ENCODE measurements around the gene MYH1. TPM values are rescaled to one million over a fixed set of nuclear protein-coding genes. Genes with fewer than 3 reads are reported as not detected.

MYH1 gene
- total and polyA plus RNA-seq, 2 experiments from 2014 or later = not detected

GRCh38 chr17:10532026-10532425, 13.7 kb upstream of the MYH1 start (continued):
- TF ChIP-seq ZNF462 (CRISPR knock-in tag; IDR thresholded peaks at IDR 0.05) (no peak), ETS1 (IDR thresholded peaks at IDR 0.05) (no peak), STAT1 (IDR thresholded peaks at IDR 0.05; ENCODE audit: unreplicated experiment) (no peak)

- Mint-ChIP-seq H3K36me3 (ENCODE audit: low read depth) (peaks cover 51% of the 10 kb centered on the region), H3K27me3 (ENCODE audit: insufficient read depth, low read depth, poor library complexity) (peaks cover 2% of the 10 kb centered on the region), H3K4me3 (no peak overlapping the region), H3K9me3 (no peaks in the 10 kb centered on the region), H3K4me1 (no peaks in the 10 kb centered on the region), H3K27ac (no peak overlapping the region)
- H3K27ac ChIP-seq (ENCODE audit: low read depth) = no peak overlapping the region
- ATAC-seq (no peak), DNase-seq (ENCODE audit: low spot score) (no peak)
- TF ChIP-seq REST (IDR thresholded peaks at IDR 0.05; ENCODE audit: unreplicated experiment) = no peak
- no peak for TF ChIP-seq EZH2 (IDR thresholded peaks at IDR 0.05; ENCODE audit: low read depth, unreplicated experiment)
- 0 out of 4 replicates have a peak, but pooled peaks of 1 of the 2 experiments have one; percentile 7 for TF ChIP-seq CTCF (conservative IDR thresholded peaks at IDR 0.05; ENCODE audit: low read depth in 2 of 2)
- no peak overlapping the region for H2AFZ ChIP-seq
- no peaks in the 10 kb centered on the region for H3K79me2 ChIP-seq (replicated peaks; ENCODE audit: insufficient read depth)
- no peaks in the 10 kb centered on the region for H3K9me2 ChIP-seq (ENCODE audit: insufficient read depth)
- H3F3A ChIP-seq (replicated peaks; ENCODE audit: low read depth) = no peaks in the 10 kb centered on the region
- no peak overlapping the region for H3K4me3 ChIP-seq
- H4K20me1 ChIP-seq (replicated peaks; ENCODE audit: insufficient read depth) = no peaks in the 10 kb centered on the region
- H3K4me2 ChIP-seq = no peak overlapping the region
- H3K36me3 ChIP-seq (ENCODE audit: insufficient read depth) = peaks cover 27% of the 10 kb centered on the region; the same call in 1 of the 2 replicates
- no peaks in the 10 kb centered on the region for H3K27me3 ChIP-seq (ENCODE audit: insufficient read depth)
- no peaks in the 10 kb centered on the region for H3K4me1 ChIP-seq (ENCODE audit: insufficient read depth)
These were observed 9.1 kb upstream of the MYH1 start for GRCh38 chr17:10527419-10527818.
